HEK293T (cell line): Measurements from ENCODE around the gene PLXDC1.

Experiments
- BHLHE40 ChIP-seq: fragments of 450-650 bp; IDR thresholded peaks from 2 replicates; pipeline ENCODE4 v1.6.1; 2016; ENCODE audit warnings: mild to moderate bottlenecking, moderate library complexity, borderline replicate concordance
- FOXM1 ChIP-seq: fragments of 450-650 bp; IDR thresholded peaks from 2 replicates; pipeline ENCODE4 v1.6.1; 2017; ENCODE audit warnings: mild to moderate bottlenecking, borderline replicate concordance
- HDGF ChIP-seq: fragments of 450-650 bp; IDR thresholded peaks from 2 replicates; pipeline ENCODE4 v1.6.1; 2017; ENCODE audit warnings: antibody characterized with exemption, borderline replicate concordance
- L3MBTL2 ChIP-seq: fragments of 450-650 bp; conservative IDR thresholded peaks from 2 replicates; pipeline ENCODE4 v1.6.1; 2016; ENCODE audit warnings: mild to moderate bottlenecking
- SP1 ChIP-seq: fragments of 450-650 bp; IDR thresholded peaks from 2 replicates; pipeline ENCODE4 v1.6.1; 2017
- SUZ12 ChIP-seq: fragments of 450-650 bp; IDR thresholded peaks from 2 replicates; pipeline ENCODE4 v1.6.1; 2016; ENCODE audit warnings: mild to moderate bottlenecking
- TARDBP ChIP-seq: fragments of 450-650 bp; IDR thresholded peaks from 2 replicates; pipeline ENCODE4 v1.6.1; 2016
- ZNF384 ChIP-seq: fragments of 450-650 bp; IDR thresholded peaks from 2 replicates; pipeline ENCODE4 v1.6.1; 2016

- TF ChIP-seq TARDBP: no peak
- TF ChIP-seq SP1: no peak
- no peak for TF ChIP-seq SUZ12
- TF ChIP-seq L3MBTL2: no peak
- no peak for TF ChIP-seq BHLHE40
- TF ChIP-seq FOXM1: no peak
- TF ChIP-seq ZNF384: no peak
- no peak for TF ChIP-seq HDGF
Measured at GRCh38 chr17:39143552-39144093, 7.8 kb downstream of the PLXDC1 start.
